Neural progenitor cell (in vitro differentiated cells): ENCODE results near the gene KDM4B.

Source experiments
- EZH2phosphoT487 ChIP-seq: fragments of 200-600 bp; sonication (generic); IDR thresholded peaks from 2 replicates; pipeline ENCODE4 v1.6.1; 2017; ENCODE audit warnings: antibody characterized with exemption
- TF ChIP-seq, protein P1 (sequence below): fragments of 200-600 bp; sonication (generic); IDR thresholded peaks from 2 replicates; pipeline ENCODE4 v1.5.1; 2017; ENCODE audit warnings: antibody characterized with exemption, mild to moderate bottlenecking

- TF ChIP-seq, protein P1, sequence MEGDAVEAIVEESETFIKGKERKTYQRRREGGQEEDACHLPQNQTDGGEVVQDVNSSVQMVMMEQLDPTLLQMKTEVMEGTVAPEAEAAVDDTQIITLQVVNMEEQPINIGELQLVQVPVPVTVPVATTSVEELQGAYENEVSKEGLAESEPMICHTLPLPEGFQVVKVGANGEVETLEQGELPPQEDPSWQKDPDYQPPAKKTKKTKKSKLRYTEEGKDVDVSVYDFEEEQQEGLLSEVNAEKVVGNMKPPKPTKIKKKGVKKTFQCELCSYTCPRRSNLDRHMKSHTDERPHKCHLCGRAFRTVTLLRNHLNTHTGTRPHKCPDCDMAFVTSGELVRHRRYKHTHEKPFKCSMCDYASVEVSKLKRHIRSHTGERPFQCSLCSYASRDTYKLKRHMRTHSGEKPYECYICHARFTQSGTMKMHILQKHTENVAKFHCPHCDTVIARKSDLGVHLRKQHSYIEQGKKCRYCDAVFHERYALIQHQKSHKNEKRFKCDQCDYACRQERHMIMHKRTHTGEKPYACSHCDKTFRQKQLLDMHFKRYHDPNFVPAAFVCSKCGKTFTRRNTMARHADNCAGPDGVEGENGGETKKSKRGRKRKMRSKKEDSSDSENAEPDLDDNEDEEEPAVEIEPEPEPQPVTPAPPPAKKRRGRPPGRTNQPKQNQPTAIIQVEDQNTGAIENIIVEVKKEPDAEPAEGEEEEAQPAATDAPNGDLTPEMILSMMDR: no peak
- no peak for TF ChIP-seq EZH2phosphoT487
Observed at GRCh38 chr19:5016268-5016667, 47.4 kb downstream of the KDM4B start.
